NCI-H146 (cell line): ENCODE measurements around the gene APOL4.
"Not testable (repeated sequence)": the region's sequence is repeated elsewhere in the genome, so short reads cannot be mapped to it uniquely, and the experiment has no call there.

ENCODE experiments used
- DNase-seq: peaks from one replicate; lab custom pipeline; 2025; lab: John Stamatoyannopoulos, UW

Gene APOL4

GRCh38 chr22:36153501-36154422 lies 47.8 kb downstream of the APOL4 start:
- DNase-seq: no peak

DNA sequence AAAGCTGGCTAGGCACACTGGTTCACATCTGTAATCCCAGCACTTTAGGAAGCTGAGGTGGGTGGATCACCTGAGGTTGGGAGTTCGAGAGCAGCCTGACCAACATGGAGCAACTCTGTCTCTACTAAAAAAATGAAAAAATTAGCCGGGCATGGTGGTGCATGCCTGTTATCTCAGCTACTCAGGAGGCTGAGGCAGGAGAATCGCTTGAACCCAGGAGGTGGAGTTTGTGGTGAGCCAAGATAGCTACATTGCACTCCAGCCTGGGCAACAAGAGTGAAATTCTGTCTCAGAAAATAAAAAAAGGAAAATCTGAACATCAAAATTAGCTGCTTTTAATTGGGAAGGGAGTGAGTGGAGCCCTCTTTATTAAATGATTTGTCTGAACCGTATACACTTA lies 48.8 kb downstream of the APOL4 start:
- not testable (repeated sequence) for DNase-seq

DNA sequence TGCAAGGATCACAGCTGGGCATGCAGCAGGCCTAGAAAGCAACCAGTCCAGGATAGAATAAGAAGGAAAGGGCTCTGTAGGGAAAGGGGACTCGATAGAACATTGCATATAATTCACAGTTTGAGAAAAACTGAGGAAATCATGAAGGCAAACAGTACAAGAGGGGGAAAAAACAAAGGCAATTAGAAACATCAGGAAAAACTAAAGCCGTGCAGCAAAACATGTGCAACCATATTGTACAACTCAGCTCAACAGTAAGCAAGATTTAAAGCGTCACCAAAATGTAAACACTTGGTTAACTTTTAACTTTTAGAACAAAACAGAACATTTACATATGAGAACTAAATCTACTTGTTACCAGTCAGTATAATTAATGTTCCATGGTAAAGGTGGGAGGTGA lies 49.5 kb downstream of the APOL4 start:
- no peak for DNase-seq

DNA sequence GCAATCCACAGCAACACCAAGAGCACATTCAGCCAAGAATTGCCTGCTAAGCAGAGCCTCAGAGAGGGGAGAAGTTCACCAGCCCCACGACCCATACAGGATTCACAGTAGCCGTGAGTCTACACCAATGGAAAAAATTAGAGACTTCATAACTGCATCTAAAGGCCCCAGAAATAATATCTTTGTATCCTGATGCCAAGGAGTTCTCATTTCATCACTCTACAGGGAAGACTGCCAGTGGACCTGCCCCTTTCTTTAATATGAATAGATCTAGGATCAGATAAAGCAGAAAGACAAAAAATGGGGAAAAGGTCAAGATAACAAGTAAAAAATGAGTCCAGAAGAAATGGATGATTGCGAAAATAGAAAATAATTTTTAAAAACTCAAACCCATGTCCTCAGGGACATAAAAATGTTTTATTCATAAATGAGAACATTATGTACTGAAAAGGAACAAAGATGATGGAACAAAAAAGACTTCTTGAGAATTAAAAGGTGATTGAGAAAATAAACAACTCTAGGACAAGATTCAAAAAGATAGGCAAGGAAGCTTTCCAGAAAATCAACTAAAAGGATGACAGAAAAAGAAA lies 50.5 kb downstream of the APOL4 start:
- no peak for DNase-seq

DNA sequence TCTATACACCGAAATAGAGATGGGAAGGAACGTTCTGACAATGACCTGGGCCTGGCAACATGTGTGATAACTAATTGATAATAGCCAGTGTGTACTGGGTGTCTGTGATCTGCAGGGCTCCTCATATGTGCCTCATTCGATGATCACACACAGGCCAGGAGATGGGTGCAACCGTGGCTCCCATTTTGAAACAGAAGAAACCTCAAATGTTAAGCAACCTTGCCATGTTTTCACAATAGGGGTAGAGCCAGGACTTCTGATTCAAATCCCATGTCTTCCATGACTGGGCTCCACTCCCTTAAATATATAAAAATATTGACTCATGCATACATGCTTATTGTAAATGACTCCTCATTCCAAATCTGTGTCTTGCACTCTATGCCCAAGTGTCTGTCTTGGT lies 52.2 kb downstream of the APOL4 start:
- DNase-seq: no peak

- no peak for DNase-seq
Measured at GRCh38 chr22:36148411-36148810, 53.2 kb downstream of the APOL4 start.

GRCh38 chr22:36147196-36147791 lies 54.3 kb downstream of the APOL4 start:
- DNase-seq: no peak

DNA sequence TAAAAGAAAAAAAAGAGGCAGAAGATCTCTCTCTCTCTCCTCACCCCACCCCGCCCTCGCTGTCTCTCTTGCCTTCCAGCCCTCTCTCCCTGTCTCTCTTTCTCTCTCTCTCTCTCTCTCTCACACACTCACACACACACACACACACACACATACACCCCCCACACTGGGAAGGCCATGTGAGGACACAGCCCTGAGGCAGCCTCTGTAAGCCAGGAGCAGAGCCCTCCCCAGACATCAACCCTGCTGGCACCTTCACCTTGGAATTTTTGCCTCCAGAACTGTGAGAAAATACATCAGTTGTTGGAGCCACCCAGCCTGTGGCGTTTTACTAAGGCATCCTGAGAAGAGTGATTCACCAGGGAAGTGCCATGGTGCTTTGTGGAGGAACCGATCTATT lies 55.7 kb downstream of the APOL4 start:
- no peak for DNase-seq

GRCh38 chr22:36144886-36145541 lies 56.6 kb downstream of the APOL4 start:
- peak; percentile 38 for DNase-seq

- no peak for DNase-seq
Measured at GRCh38 chr22:36143956-36144355, 57.7 kb downstream of the APOL4 start.

- no peak for DNase-seq
Measured at GRCh38 chr22:36143066-36143815, 58.4 kb downstream of the APOL4 start.

- no peak for DNase-seq
Measured at GRCh38 chr22:36141481-36141880, 60.1 kb downstream of the APOL4 start.
